Esophagus squamous epithelium (tissue), 5 donors: ENCODE measurements around the gene AOPEP. TPM values are rescaled to one million over a fixed set of nuclear protein-coding genes. Genes with fewer than 3 reads are reported as not detected.

Experiments
- DNase-seq: peaks from one replicate; lab custom pipeline; 2025; lab: John Stamatoyannopoulos, UW
- H3K27ac ChIP-seq, 4 donors: fragments of 200-600 bp; sonication (generic); one replicate each; pipeline ENCODE4 v1.5.1; 2016 to 2019; ENCODE audit warnings: mild to moderate bottlenecking in 1 of 4
- H3K27me3 ChIP-seq, 4 donors: fragments of 200-600 bp; sonication (generic); 1 replicate in 3 of 4; 2 replicates in 1 of 4; pipeline versions ENCODE4 v1.5.1 to v1.6.0; 2017 to 2021; ENCODE audit warnings: antibody characterized with exemption in 1 of 4
- H3K36me3 ChIP-seq, 3 donors: fragments of 200-600 bp; sonication (generic); one replicate each; pipeline ENCODE4 v1.5.1; 2016 to 2019
- H3K4me1 ChIP-seq, 3 donors: fragments of 200-600 bp; sonication (generic); one replicate each; pipeline ENCODE4 v1.5.1; 2017 to 2019
- H3K4me3 ChIP-seq, 4 donors: fragments of 200-600 bp; sonication (generic); 1 replicate in 3 of 4; 2 replicates in 1 of 4; pipeline ENCODE4 v1.5.1; 2016 to 2019; ENCODE audit warnings: mild to moderate bottlenecking in 2 of 4, moderate library complexity in 1 of 4
- H3K9me3 ChIP-seq, 3 donors: fragments of 200-600 bp; sonication (generic); one replicate each; pipeline ENCODE4 v1.5.1; 2016 to 2019
- POLR2A ChIP-seq, 4 donors: fragments of 450-650 bp; IDR thresholded peaks; one replicate each; pipeline ENCODE4 v1.6.1; 2017; ENCODE audit warnings: antibody characterized with exemption in 4 of 4, mild to moderate bottlenecking in 4 of 4, moderate library complexity in 3 of 4
- WGBS, 2 donors: methylation state at CpG; one replicate each; pipeline ENCODE4 v1.1.5; 2018; 5-methylcytosine and 5-hydroxymethylcytosine counted together
- intact Hi-C: fragments of 100-400 bp; cut with DNase I; formaldehyde crosslinking; loops from one replicate; pipeline ENCODE4 v1.15.0; 2022
- total RNA-seq, 4 donors: library from RNA; depleted of rRNA; stranded (reverse); fragments of >200 nt; gene quantifications; one replicate each; pipeline ENCODE4 v1.1.0, GENCODE V29; 2016
- TF ChIP-seq, protein P1 (sequence below), 6 experiments: fragments of 450-650 bp in 4 of 6; fragments of 200-600 bp in 2 of 6; sonication (generic) in 2 of 6; IDR thresholded peaks; one replicate each; pipeline ENCODE4 v1.5.1; 2016 to 2019; ENCODE audit warnings: antibody characterized with exemption in 6 of 6, mild to moderate bottlenecking in 4 of 6, moderate library complexity in 4 of 6
- donor health status: DM: yes; HTN: yes; CAD: no.

The AOPEP gene
- total RNA-seq, 4 donors from 2014 or later: 101 to 300 (median 115) TPM

DNA sequence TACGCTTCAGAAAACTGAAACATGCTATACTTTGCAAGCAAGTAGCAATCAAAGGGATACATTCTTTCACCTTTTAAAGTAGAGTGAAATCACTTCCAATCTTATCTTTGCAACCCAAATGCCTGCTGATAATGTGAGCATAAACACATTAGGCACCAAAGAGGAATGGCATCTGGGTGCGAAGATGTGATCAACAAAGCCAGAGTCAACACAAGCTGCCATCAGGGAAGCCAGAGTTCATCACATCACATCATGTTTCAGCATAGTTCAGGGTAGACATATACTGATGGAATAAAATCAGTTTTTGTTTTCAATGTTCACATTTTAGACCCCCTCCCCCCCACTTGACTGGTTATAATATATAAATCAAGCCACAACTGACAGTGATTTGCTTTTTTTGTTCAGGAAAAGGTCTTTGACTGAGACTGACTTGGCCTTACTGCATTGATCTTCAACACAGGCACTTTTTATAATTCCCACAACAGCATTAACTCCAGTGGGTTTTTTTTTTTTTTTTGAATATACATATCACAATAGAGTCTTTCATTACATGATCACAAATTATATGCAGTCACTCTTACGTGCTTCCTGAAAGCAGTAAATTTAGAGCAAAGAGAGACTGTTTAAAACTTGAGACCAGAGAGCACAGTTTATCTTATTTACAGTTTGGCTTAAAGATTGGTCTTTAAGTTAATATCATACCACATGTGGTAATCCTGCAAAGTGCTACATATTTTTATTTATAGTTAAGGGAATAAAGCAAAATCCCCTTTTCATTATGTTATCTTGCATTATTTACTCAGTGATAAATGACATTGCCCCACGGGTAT, 20.3 kb downstream of the AOPEP start:
- TF ChIP-seq POLR2A (IDR thresholded peaks at IDR 0.05): no peak
- TF ChIP-seq, protein P1, sequence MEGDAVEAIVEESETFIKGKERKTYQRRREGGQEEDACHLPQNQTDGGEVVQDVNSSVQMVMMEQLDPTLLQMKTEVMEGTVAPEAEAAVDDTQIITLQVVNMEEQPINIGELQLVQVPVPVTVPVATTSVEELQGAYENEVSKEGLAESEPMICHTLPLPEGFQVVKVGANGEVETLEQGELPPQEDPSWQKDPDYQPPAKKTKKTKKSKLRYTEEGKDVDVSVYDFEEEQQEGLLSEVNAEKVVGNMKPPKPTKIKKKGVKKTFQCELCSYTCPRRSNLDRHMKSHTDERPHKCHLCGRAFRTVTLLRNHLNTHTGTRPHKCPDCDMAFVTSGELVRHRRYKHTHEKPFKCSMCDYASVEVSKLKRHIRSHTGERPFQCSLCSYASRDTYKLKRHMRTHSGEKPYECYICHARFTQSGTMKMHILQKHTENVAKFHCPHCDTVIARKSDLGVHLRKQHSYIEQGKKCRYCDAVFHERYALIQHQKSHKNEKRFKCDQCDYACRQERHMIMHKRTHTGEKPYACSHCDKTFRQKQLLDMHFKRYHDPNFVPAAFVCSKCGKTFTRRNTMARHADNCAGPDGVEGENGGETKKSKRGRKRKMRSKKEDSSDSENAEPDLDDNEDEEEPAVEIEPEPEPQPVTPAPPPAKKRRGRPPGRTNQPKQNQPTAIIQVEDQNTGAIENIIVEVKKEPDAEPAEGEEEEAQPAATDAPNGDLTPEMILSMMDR (IDR thresholded peaks at IDR 0.05): no peak
- Histone ChIP-seq H3K4me3 (no peak overlapping the region), H3K27ac (no peak overlapping the region), H3K4me1 (no peaks in the 10 kb centered on the region), H3K36me3 (peaks cover 0 to 21% (median 0%) of the 10 kb centered on the region in 3 donors), H3K9me3 (peaks cover 0 to 17% (median 10%) of the 10 kb centered on the region in 3 donors), H3K27me3 (no peaks in the 10 kb centered on the region)
- WGBS, 2 donors: 83 to 85% methylated on average over 4 of the region's 4 CpGs
- no peak for DNase-seq
- intact Hi-C loops: no loop called here

DNA sequence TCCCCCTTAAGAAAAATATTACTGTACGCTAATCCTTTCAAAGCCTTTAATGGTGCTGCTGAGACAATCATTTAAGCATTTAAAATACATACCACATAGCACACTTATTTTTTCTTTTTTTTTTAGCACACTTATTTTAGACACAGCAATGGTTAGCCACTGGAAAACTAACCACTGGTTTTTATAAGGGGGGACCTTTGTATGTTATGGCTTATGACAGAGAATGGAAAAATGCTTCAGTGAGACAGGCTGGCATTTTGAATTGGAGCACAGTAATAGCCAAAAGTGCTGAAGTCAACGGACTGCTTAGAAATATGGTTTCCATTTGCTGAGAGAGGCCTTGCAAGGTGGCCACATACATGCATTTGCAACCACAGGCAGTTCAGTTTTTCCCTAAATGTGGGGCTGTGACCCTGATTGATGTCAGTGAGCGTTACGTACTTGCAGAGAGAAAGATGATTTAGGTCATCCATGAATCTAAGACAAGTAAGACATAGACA, 28.5 kb downstream of the AOPEP start:
- peaks cover 0 to 3% (median 0%) of the 10 kb centered on the region in 3 donors for H3K9me3 ChIP-seq
- no peaks in the 10 kb centered on the region for H3K4me1 ChIP-seq
- DNase-seq: no peak
- peaks cover 0 to 12% (median 0%) of the 10 kb centered on the region in 3 donors for H3K36me3 ChIP-seq
- H3K27me3 ChIP-seq: no peaks in the 10 kb centered on the region
- no peak overlapping the region for H3K4me3 ChIP-seq
- no peak for TF ChIP-seq POLR2A (IDR thresholded peaks at IDR 0.05)
- TF ChIP-seq, protein P1 (IDR thresholded peaks at IDR 0.05): no peak
- WGBS, 2 donors: 86 to 87% methylated on average over 4 of the region's 4 CpGs
- intact Hi-C loops: no loop called here
- H3K27ac ChIP-seq: no peak overlapping the region

DNA sequence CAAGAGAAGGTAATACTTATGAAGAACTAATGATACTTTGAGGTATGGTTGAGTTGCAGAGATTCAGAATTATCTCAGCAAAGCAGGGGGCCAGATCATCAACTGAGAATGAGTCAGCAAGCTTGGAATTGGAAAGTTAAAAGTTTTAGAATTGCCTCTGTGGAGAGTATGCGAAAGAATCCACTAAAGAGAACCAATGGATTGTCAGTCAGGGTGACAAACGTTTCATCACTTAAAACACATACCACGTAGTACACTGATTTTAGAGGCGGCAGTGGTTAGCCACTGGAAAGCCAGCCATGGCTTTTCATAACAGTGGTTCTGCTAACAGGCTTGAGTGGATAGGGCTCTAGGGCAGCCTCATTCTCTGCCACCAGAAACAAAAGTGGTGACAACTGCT, 30.7 kb downstream of the AOPEP start:
- Histone ChIP-seq H3K4me3 (no peak overlapping the region), H3K27me3 (no peaks in the 10 kb centered on the region), H3K36me3 (peaks cover 0 to 17% (median 0%) of the 10 kb centered on the region in 3 donors), H3K27ac (no peak overlapping the region), H3K4me1 (no peaks in the 10 kb centered on the region), H3K9me3 (no peaks in the 10 kb centered on the region)
- intact Hi-C loops: no loop called here
- TF ChIP-seq, protein P1 (IDR thresholded peaks at IDR 0.05): no peak
- 72% methylated on average over 4 of the region's 4 CpGs for WGBS, 2 donors
- DNase-seq: no peak

- Histone ChIP-seq H3K27me3 (no peaks in the 10 kb centered on the region), H3K4me1 (no peaks in the 10 kb centered on the region), H3K27ac (no peak overlapping the region), H3K9me3 (no peaks in the 10 kb centered on the region), H3K4me3 (no peak overlapping the region), H3K36me3 (peaks cover 0 to 17% (median 0%) of the 10 kb centered on the region in 3 donors)
- intact Hi-C loops: no loop called here
- no peak for TF ChIP-seq POLR2A (IDR thresholded peaks at IDR 0.05)
- TF ChIP-seq, protein P1 (IDR thresholded peaks at IDR 0.05): no peak
- WGBS, 2 donors: 100% methylated on average over 1 of the region's 1 CpG
- no peak for DNase-seq
These were observed 31.5 kb downstream of the AOPEP start for GRCh38 chr9:94758031-94758430.

DNA sequence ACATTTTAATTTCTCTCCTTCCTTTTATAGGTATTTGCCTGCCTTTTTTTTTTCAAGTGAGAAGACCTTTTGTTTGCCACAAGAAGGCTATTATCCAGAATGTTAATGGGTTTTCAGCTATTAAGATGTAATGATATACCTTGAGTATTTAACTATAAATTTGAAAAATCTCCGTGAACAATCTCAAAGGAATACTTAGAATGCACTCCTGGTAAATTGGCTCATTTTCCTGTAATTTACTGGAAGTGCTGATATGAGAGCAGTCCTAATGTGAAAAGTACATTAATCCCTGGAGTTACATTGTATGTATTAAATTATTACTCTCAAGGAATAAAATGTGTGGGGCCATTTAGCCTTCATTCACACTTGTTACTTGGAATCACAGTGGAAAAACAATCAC, 32.4 kb downstream of the AOPEP start:
- H3K4me1 ChIP-seq: no peaks in the 10 kb centered on the region
- intact Hi-C loops: no loop called here

More for the DNA sequence above, 32.4 kb downstream of the AOPEP start:
- WGBS, 2 donors: 88 to 90% methylated on average over 1 of the region's 1 CpG
- H3K27ac ChIP-seq: no peak overlapping the region
- peaks cover 0 to 17% (median 0%) of the 10 kb centered on the region in 3 donors for H3K36me3 ChIP-seq
- H3K9me3 ChIP-seq: no peaks in the 10 kb centered on the region
- DNase-seq: no peak
- TF ChIP-seq, protein P1 (IDR thresholded peaks at IDR 0.05): no peak
- TF ChIP-seq POLR2A (IDR thresholded peaks at IDR 0.05): no peak
- H3K27me3 ChIP-seq: no peaks in the 10 kb centered on the region
- H3K4me3 ChIP-seq: no peak overlapping the region
